HuH-7.5 (cell line): ENCODE results near the gene RPL18.
A peak's percentile ranks its signal among the peaks of the same experiment; 100 is the strongest.

Source experiments
- DNase-seq: peaks from one replicate; pipeline ENCODE4 v3.0.0; 2011; ENCODE audit warnings: low spot score

Gene RPL18

GRCh38 chr19:48630296-48631063, 11.5 kb upstream of the RPL18 start:
- no peak for DNase-seq

- DNase-seq: no peak
These were observed 10.8 kb upstream of the RPL18 start for GRCh38 chr19:48629599-48630295.

GRCh38 chr19:48629297-48629598, 10.3 kb upstream of the RPL18 start:
- DNase-seq: no peak

GRCh38 chr19:48628486-48629296, 9.7 kb upstream of the RPL18 start:
- DNase-seq: no peak

GRCh38 chr19:48627865-48628314, 8.9 kb upstream of the RPL18 start:
- DNase-seq: no peak

GRCh38 chr19:48627201-48627864, 8.4 kb upstream of the RPL18 start:
- peak; percentile 78 for DNase-seq

- DNase-seq: no peak
These were observed 6.9 kb upstream of the RPL18 start for GRCh38 chr19:48625891-48626327.

- no peak for DNase-seq
These were observed 6.1 kb upstream of the RPL18 start for GRCh38 chr19:48624791-48625723.

- DNase-seq: no peak
These were observed 5.2 kb upstream of the RPL18 start for GRCh38 chr19:48624067-48624594.

GRCh38 chr19:48623556-48624066, 4.6 kb upstream of the RPL18 start:
- no peak for DNase-seq

GRCh38 chr19:48619692-48620585, 961 bp upstream of the RPL18 start:
- no peak for DNase-seq

- DNase-seq: no peak
These were observed 581 bp downstream of the RPL18 start for GRCh38 chr19:48618278-48618915.

GRCh38 chr19:48617146-48617937, 1.6 kb downstream of the RPL18 start:
- DNase-seq: no peak

- DNase-seq: no peak
These were observed 2.4 kb downstream of the RPL18 start for GRCh38 chr19:48616491-48617056.

- no peak for DNase-seq
These were observed 2.9 kb downstream of the RPL18 start for GRCh38 chr19:48616041-48616436.

GRCh38 chr19:48615231-48616040, 3.5 kb downstream of the RPL18 start:
- DNase-seq: no peak
